Measurements from ENCODE around the gene ENC1.

Gene ENC1

GRCh38 chr5:74630453-74631066 lies 10.0 kb downstream of the ENC1 start:
- DNase-seq = peak; percentile 7

GRCh38 chr5:74629326-74629725 lies 11.2 kb downstream of the ENC1 start:
- no peak for DNase-seq

- no peak for DNase-seq
Observed at GRCh38 chr5:74628359-74628758, 12.2 kb downstream of the ENC1 start.

- no peak for DNase-seq
Observed at GRCh38 chr5:74627646-74628279, 12.8 kb downstream of the ENC1 start.

GRCh38 chr5:74626386-74627222 lies 13.9 kb downstream of the ENC1 start:
- no peak for DNase-seq

- DNase-seq = no peak
Observed at GRCh38 chr5:74625742-74626241, 14.7 kb downstream of the ENC1 start.

- no peak for DNase-seq
Observed at GRCh38 chr5:74624931-74625505, 15.5 kb downstream of the ENC1 start.

GRCh38 chr5:74624501-74624900 lies 16.0 kb downstream of the ENC1 start:
- no peak for DNase-seq

GRCh38 chr5:74623748-74624408 lies 16.6 kb downstream of the ENC1 start:
- no peak for DNase-seq

GRCh38 chr5:74623006-74623611 lies 17.4 kb downstream of the ENC1 start:
- DNase-seq = no peak

GRCh38 chr5:74622122-74622521 lies 18.4 kb downstream of the ENC1 start:
- DNase-seq = no peak

- no peak for DNase-seq
Observed at GRCh38 chr5:74621492-74621891, 19.0 kb downstream of the ENC1 start.

GRCh38 chr5:74619308-74619707 lies 21.2 kb downstream of the ENC1 start:
- DNase-seq = no peak

GRCh38 chr5:74618106-74618505 lies 22.4 kb downstream of the ENC1 start:
- no peak for DNase-seq

GRCh38 chr5:74617202-74617601 lies 23.3 kb downstream of the ENC1 start:
- DNase-seq = no peak

- DNase-seq = no peak
Observed at GRCh38 chr5:74616236-74617146, 24.0 kb downstream of the ENC1 start.

GRCh38 chr5:74613283-74613682 lies 27.2 kb downstream of the ENC1 start:
- no peak for DNase-seq

- DNase-seq = no peak
Observed at GRCh38 chr5:74612045-74612444, 28.5 kb downstream of the ENC1 start.

- DNase-seq = no peak
Observed at GRCh38 chr5:74608736-74609601, 31.6 kb downstream of the ENC1 start.

GRCh38 chr5:74605759-74606158 lies 34.8 kb downstream of the ENC1 start:
- DNase-seq = no peak

Data from CD4-positive, alpha-beta T cell treated with Interleukin-6 for 4 hours (primary cell).